Activated CD8-positive, alpha-beta memory T cell treated with anti-CD3 and anti-CD28 coated beads for 36 hours (primary cell): ENCODE data around the gene SAE1. TPM values are rescaled to one million over a fixed set of nuclear protein-coding genes. Genes with fewer than 3 reads are reported as not detected.
"Not testable (repeated sequence)": the region's sequence is repeated elsewhere in the genome, so short reads cannot be mapped to it uniquely, and the experiment has no call there.

ENCODE experiments used
- CTCF ChIA-PET: fragments of 350-600 bp; sonication (Branson Sonifier 250); formaldehyde crosslinking; loops from one replicate; lab custom pipeline; 2021; ENCODE audit warnings: antibody characterized with exemption; lab: Charles Lee
- POLR2A ChIA-PET: fragments of 350-600 bp; sonication (Branson Sonifier 250); formaldehyde crosslinking; loops from one replicate; lab custom pipeline; 2021; ENCODE audit warnings: antibody characterized with exemption; lab: Charles Lee
- total RNA-seq, 2 experiments: library from RNA; stranded (reverse); gene quantifications; one replicate each; pipeline ENCODE4 v1.2.3, GENCODE V29; 2021

SAE1 gene
- total RNA-seq, 2 experiments from 2014 or later = 152 to 158 TPM

GRCh38 chr19:47100290-47100689, 30.3 kb upstream of the SAE1 start:
- ChIA-PET POLR2A (no interaction called here), CTCF (interaction anchor here (1.4 kb wide), 1 partner anchor 13 kb away, joined by 6 read pairs; the partner anchor contains the start of gene ZC3H4)

DNA sequence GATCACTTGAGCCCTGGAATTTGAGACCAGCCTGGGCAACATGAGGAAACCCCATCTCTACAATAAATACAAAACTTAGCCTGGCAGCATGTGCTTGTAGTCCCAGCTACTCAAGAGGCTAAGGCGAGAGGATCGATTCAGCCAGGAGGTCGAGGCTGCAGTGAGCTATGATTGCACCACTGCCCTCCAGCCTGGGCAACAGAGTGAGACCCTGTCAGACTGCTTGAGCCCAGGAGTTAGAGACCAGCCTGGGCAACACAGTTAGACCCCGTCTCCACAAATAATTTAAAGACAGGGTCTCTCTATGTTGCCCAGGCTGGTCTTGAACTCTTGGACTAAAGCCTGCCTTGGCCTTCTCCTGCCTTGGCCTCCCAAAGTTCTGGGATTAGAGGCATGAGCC, 29.5 kb upstream of the SAE1 start:
- CTCF ChIA-PET, POLR2A ChIA-PET: not testable (repeated sequence)

GRCh38 chr19:47102346-47103060, 28.1 kb upstream of the SAE1 start:
- ChIA-PET CTCF (interaction anchor here (0.7 to 1.0 kb wide), 2 partner anchors 22 to 29 kb away, joined by 3 to 6 read pairs; no protein-coding TSS in a partner anchor), POLR2A (interaction anchor here (1.2 kb wide), 1 partner anchor 9 kb away, joined by 3 read pairs; no protein-coding TSS in a partner anchor)

DNA sequence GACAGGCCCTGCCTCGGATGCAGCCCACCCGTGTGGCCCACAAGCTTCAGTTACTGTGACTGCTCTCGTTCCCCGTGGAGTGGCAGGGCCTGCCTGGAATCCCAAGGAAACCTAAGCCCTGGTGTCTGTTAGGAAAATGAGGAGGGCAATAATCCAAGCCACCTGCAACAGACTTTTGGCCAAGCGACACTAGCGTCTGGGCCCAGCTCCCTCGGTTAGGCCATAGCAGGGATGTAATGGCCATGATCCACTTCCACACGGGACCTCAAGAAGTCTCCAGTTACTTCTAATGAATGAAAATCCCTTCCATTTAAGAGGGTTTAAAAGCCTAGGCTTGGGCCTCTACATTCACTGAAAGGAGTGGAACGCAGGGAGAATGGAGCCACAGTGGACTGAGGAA, 26.0 kb upstream of the SAE1 start:
- ChIA-PET CTCF (interaction anchor here (1.2 to 1.4 kb wide), 2 partner anchors 25 to 91 kb away, joined by 3 to 5 read pairs; no protein-coding TSS in a partner anchor), POLR2A (interaction anchor here (1.5 kb wide), 1 partner anchor 9 kb away, joined by 4 read pairs; the partner anchor contains the start of gene ZC3H4)

DNA sequence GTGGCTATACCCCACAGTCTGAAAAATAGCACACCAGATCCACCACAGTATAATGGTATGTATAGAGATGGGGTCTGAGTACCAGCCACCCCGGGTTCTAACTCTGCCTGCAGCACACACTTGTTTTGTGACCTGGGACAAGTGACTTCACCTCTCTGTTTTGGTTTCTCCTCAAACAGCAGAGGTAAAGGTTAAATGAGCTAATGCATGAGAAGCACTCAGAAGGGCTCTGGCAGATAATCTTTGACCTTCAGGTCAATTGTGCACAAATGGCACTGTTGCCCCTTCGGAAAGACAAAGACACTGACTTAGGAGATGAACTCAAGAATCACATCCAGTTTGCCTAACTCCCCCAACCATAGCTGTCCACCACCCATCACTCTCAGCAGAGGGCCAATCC, 24.8 kb upstream of the SAE1 start:
- POLR2A ChIA-PET = interaction anchor here (9.1 kb wide), 1 partner anchor 10 kb away, joined by 105 read pairs; no protein-coding TSS in a partner anchor

GRCh38 chr19:47106821-47107201, 23.8 kb upstream of the SAE1 start:
- ChIA-PET POLR2A (interaction anchor here (9.1 kb wide), 1 partner anchor 11 kb away, joined by 105 read pairs; no protein-coding TSS in a partner anchor), CTCF (interaction anchor here (0.8 to 2.9 kb wide), 6 partner anchors 11 to 140 kb away, joined by 3 to 10 read pairs (median 4); partner anchors contain the start of gene SAE1)

More for the DNA sequence above, 24.8 kb upstream of the SAE1 start:
- CTCF ChIA-PET = interaction anchor here (1.0 to 2.9 kb wide), 4 partner anchors 25 to 141 kb away, joined by 3 to 10 read pairs (median 7); partner anchors contain the start of gene SAE1

DNA sequence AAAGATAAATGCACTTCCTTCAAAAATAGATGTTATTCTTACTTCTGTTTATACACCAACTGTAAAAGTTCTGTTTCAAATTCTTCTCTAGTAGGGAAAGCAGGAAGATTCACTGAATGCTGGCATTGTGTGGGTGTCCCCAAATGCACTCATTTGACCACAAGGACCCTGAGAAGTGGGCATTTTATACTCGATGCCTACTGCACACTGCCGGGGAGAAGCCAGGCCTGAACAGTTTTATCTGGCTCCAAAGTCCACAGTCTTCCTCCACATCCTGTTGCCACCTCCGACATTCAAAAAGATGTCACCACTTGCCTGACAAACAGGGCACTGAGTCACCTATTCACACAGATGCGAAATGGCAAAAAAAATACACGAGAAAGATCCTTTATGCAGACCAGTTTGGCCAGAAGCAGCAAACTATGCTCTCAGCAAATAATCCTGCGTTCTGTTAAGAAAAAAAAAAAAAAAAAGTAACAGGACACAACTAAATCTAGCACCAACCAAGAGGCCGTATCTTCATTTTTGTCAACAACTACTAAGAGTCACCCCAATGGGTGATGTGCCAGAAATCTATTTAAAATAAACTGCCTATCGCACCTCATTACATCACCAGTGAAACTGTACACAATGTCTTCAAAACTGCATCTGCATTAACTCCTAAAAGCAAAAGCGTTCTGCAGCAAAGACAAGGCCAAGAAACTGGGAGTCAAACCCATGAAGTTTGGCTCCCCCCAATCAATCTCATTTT, 23.3 kb upstream of the SAE1 start:
- ChIA-PET CTCF (interaction anchor here (0.8 to 2.9 kb wide), 4 partner anchors 12 to 59 kb away, joined by 3 to 9 read pairs (median 4); partner anchors contain the start of gene SAE1), POLR2A (interaction anchor here (0.6 to 9.1 kb wide), 2 partner anchors 8 to 12 kb away, joined by 3 to 105 read pairs; no protein-coding TSS in a partner anchor)

GRCh38 chr19:47107953-47108746, 22.5 kb upstream of the SAE1 start:
- POLR2A ChIA-PET = interaction anchor here (0.5 to 9.1 kb wide), 3 partner anchors 9 to 17 kb away, joined by 3 to 105 read pairs (median 3); no protein-coding TSS in a partner anchor
- CTCF ChIA-PET = interaction anchor here (1.1 to 2.9 kb wide), 3 partner anchors 13 to 60 kb away, joined by 3 to 9 read pairs (median 4); partner anchors contain the start of gene SAE1

GRCh38 chr19:47109177-47109540, 21.5 kb upstream of the SAE1 start:
- ChIA-PET POLR2A (interaction anchor here (0.5 to 9.1 kb wide), 2 partner anchors 14 to 18 kb away, joined by 3 to 105 read pairs; no protein-coding TSS in a partner anchor), CTCF (interaction anchor here (0.6 to 3.4 kb wide), 2 partner anchors 10 to 14 kb away, joined by 3 to 17 read pairs; no protein-coding TSS in a partner anchor)

- POLR2A ChIA-PET = interaction anchor here (0.6 to 9.1 kb wide), 7 partner anchors 14 to 490 kb away, joined by 3 to 105 read pairs (median 4); no protein-coding TSS in a partner anchor
Measured at GRCh38 chr19:47109541-47110375, 20.9 kb upstream of the SAE1 start.

DNA sequence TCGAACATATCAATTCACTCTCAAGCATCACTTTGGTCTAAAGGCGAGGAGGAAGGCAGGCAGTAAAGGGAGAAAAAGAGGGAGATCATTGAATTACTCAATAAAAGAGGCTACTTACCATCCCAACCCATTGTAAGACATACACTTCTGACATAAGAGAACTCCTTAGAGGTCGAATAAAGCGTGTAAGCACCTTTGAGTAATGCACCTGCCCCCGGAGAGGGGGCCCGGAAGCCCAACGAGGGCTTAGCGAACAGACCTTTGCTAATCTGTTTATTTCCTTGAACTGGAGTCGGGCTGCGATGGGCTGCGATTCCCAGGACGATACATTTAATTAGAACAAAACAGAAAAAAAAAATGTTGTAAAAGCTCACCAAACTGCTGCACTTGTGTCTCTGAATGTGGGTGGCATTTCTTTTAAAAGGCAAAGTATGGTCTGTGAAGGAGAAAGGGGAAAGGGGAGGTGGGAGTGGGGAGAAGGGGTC, 20.1 kb upstream of the SAE1 start:
- ChIA-PET CTCF (interaction anchor here (0.6 to 3.4 kb wide), 3 partner anchors 15 to 96 kb away, joined by 3 to 17 read pairs (median 5); no protein-coding TSS in a partner anchor), POLR2A (interaction anchor here (0.8 to 9.1 kb wide), 4 partner anchors 15 to 117 kb away, joined by 3 to 105 read pairs (median 4); no protein-coding TSS in a partner anchor)

More at GRCh38 chr19:47109541-47110375, 20.9 kb upstream of the SAE1 start:
- CTCF ChIA-PET = interaction anchor here (0.6 to 3.4 kb wide), 3 partner anchors 11 to 95 kb away, joined by 3 to 17 read pairs (median 3); no protein-coding TSS in a partner anchor

- CTCF ChIA-PET = interaction anchor here (0.8 to 3.4 kb wide), 4 partner anchors 15 to 63 kb away, joined by 3 to 17 read pairs (median 4); partner anchors contain the start of gene TMEM160
- POLR2A ChIA-PET = interaction anchor here (0.7 to 9.1 kb wide), 5 partner anchors 9 to 326 kb away, joined by 3 to 105 read pairs (median 4); no protein-coding TSS in a partner anchor
Measured at GRCh38 chr19:47111006-47111621, 19.5 kb upstream of the SAE1 start.

DNA sequence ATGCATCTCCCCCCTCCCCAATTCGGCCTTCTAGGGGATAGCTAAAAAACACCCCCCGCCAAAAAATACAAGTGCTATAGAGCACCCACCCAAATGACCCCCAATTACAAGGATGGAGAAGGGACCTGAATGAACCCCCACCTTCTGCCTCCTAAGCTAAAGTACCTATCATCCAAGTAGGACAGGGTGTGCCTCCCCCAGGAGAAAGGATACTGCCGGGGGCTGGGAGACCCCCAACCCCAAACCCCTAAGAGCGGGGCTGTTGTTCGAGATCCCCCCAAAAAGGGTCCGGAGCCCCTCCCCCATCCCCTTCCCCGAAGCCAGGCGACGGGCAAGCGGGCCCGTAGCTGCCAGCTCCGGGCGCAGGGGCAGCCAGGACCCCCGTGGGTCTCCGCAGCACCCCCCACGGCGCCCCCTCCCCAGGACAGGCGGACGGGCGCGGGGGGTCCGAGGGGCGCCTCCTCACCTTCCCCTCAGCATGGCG, 18.9 kb upstream of the SAE1 start:
- CTCF ChIA-PET = interaction anchor here (0.6 to 3.4 kb wide), 7 partner anchors 14 to 75 kb away, joined by 3 to 17 read pairs (median 4); partner anchors contain the start of gene TMEM160

GRCh38 chr19:47112166-47112996, 18.3 kb upstream of the SAE1 start:
- CTCF ChIA-PET = interaction anchor here (0.6 to 3.4 kb wide), 13 partner anchors 13 to 237 kb away, joined by 3 to 17 read pairs (median 4); partner anchors contain the start of genes DHX34 and TMEM160
- POLR2A ChIA-PET = interaction anchor here (0.6 to 9.1 kb wide), 14 partner anchors 10 to 327 kb away, joined by 3 to 105 read pairs (median 4); partner anchors contain the start of genes CCDC9, DHX34 and SAE1

More for the DNA sequence above, 18.9 kb upstream of the SAE1 start:
- POLR2A ChIA-PET = interaction anchor here (0.7 to 9.1 kb wide), 6 partner anchors 10 to 327 kb away, joined by 3 to 105 read pairs (median 4); partner anchors contain the start of gene DHX34
